ENCODE results near the gene HPS4. TPM values are rescaled to one million over a fixed set of nuclear protein-coding genes. Genes with fewer than 3 reads are reported as not detected.

The HPS4 gene
- total and polyA plus RNA-seq, 2 experiments from 2014 or later, result 16.2 to 27.1 TPM

DNA sequence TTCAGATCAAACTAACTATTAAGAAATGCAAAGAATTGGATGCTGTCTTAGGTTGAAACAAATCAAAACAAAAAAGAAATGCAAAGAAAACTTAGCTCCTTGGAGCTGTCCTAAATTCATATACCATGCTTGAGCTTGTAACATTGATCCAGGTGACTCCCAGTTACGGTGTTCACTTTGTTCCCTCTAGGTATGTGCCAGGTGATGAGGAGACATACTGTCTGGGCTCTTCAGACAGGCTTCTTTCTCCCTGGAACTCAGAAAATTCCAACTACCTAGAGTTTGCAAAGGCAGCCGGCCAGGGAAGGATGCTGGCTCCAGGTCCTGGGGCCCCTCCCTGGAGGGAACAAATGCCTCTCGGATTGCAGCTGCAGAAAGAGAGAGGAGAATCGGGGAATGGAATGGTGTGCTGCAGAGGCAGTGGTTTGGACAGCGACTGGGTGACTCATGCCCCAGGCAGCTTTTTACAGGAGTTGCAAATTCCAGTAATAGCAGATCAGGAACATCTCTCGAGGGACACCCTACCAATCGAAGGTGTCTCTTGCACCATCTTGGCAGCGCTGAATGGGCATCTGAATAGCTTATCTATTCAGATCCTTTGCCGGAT, 66.8 kb downstream of the HPS4 start:
- peak overlapping the region; percentile 31 for H3K4me2 ChIP-seq (ENCODE audit: unreplicated experiment)
- WGBS, 2 experiments (ENCODE audit: low coverage in 1 of 2, low lambda C conversion rate in 2 of 2, missing lambda C conversion rate in 2 of 2), result 6 to 8% methylated on average over 9 of the region's 9 CpGs
- in situ Hi-C loops (cut with MboI), result no loop called here

DNA sequence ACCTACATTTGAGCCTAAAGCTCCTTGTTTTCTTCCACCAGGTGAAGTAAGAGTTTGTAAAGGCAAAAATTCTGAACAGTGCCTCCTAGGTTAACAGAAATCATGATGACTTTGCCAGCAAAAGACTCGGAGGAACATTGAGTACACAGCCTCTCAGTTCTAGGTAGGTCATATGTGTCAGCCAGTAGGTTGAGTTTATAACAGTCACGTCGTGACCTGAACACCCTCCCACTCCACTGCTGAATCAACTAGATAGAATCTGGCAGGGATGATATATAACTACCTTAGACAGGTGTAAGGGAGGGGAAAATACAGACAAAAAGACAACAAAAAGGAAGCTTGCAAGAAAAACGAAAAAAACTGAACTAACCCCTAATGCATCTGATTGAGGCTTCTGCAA, 67.3 kb downstream of the HPS4 start:
- in situ Hi-C loops (cut with MboI), result no loop called here
- Histone ChIP-seq H3K4me2 (ENCODE audit: unreplicated experiment) (no peak overlapping the region), H3F3A (ENCODE audit: insufficient read depth) (peaks cover 13% of the 10 kb centered on the region), H3K79me2 (ENCODE audit: insufficient read depth) (no peaks in the 10 kb centered on the region), H3K27me3 (replicated peaks; ENCODE audit: insufficient read depth) (peaks cover 40% of the 10 kb centered on the region), H3K36me3 (ENCODE audit: low read depth) (no peaks in the 10 kb centered on the region), H3K27ac (no peak overlapping the region), H4K20me1 (ENCODE audit: insufficient read depth) (no peaks in the 10 kb centered on the region), H3K4me1 (ENCODE audit: insufficient read depth) (peaks cover 11% of the 10 kb centered on the region), H2AFZ (no peak overlapping the region), H3K4me3 (no peak overlapping the region), H3K9ac (no peak overlapping the region), H3K9me2 (ENCODE audit: insufficient read depth) (no peaks in the 10 kb centered on the region), H3K9me3 (ENCODE audit: low read depth) (no peaks in the 10 kb centered on the region)
- 29 to 32% methylated on average over 4 of the region's 4 CpGs for WGBS, 2 experiments (ENCODE audit: low coverage in 1 of 2, low lambda C conversion rate in 2 of 2, missing lambda C conversion rate in 2 of 2)
- TF ChIP-seq EZH2phosphoT487 (IDR thresholded peaks at IDR 0.05; ENCODE audit: insufficient read depth, low read depth) (no peak), EZH2 (IDR thresholded peaks at IDR 0.05; ENCODE audit: insufficient read depth, poor library complexity, severe bottlenecking) (no peak)
- DNase-seq, result no peak

More for the DNA sequence above, 66.8 kb downstream of the HPS4 start:
- Histone ChIP-seq H3K9ac (no peak overlapping the region), H3K4me3 (no peak overlapping the region), H3K4me1 (ENCODE audit: insufficient read depth) (peaks cover 11% of the 10 kb centered on the region), H3F3A (ENCODE audit: insufficient read depth) (peaks cover 13% of the 10 kb centered on the region), H4K20me1 (ENCODE audit: insufficient read depth) (no peaks in the 10 kb centered on the region), H2AFZ (no peak overlapping the region), H3K36me3 (ENCODE audit: low read depth) (no peaks in the 10 kb centered on the region), H3K27me3 (replicated peaks; ENCODE audit: insufficient read depth) (peaks cover 38% of the 10 kb centered on the region), H3K9me2 (ENCODE audit: insufficient read depth) (no peaks in the 10 kb centered on the region), H3K79me2 (ENCODE audit: insufficient read depth) (no peaks in the 10 kb centered on the region), H3K27ac (no peak overlapping the region), H3K9me3 (ENCODE audit: low read depth) (no peaks in the 10 kb centered on the region)
- peak; percentile 79 for DNase-seq
- TF ChIP-seq EZH2phosphoT487 (IDR thresholded peaks at IDR 0.05; ENCODE audit: insufficient read depth, low read depth) (no peak), EZH2 (IDR thresholded peaks at IDR 0.05; ENCODE audit: insufficient read depth, poor library complexity, severe bottlenecking) (no peak)

DNA sequence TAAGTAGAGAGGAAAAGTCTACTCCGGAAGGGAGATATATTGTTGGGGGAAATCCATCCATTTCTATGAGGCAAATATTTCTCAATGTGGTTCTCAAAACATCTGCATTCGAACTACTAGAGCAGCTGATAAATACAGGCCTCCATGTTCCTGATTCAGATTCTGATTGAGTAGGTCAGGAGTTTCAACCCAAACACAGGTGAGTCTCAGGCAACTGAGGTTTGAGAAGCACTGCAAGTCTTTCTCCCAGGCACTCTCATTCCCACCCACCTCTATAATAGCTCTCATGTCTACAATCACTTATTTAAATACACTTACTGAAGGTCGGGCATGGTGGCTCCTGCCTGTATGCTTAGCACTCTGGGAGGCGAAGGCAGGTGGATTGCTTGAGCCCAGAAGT, 69.2 kb downstream of the HPS4 start:
- Histone ChIP-seq H3F3A (ENCODE audit: insufficient read depth) (peaks cover 13% of the 10 kb centered on the region), H3K4me1 (ENCODE audit: insufficient read depth) (peaks cover 11% of the 10 kb centered on the region), H3K9me2 (ENCODE audit: insufficient read depth) (no peaks in the 10 kb centered on the region), H4K20me1 (ENCODE audit: insufficient read depth) (no peaks in the 10 kb centered on the region), H3K9me3 (ENCODE audit: low read depth) (no peaks in the 10 kb centered on the region), H3K79me2 (ENCODE audit: insufficient read depth) (no peaks in the 10 kb centered on the region), H3K9ac (no peak overlapping the region), H3K4me2 (ENCODE audit: unreplicated experiment) (no peak overlapping the region), H2AFZ (no peak overlapping the region), H3K4me3 (no peak overlapping the region), H3K36me3 (ENCODE audit: low read depth) (no peaks in the 10 kb centered on the region), H3K27me3 (replicated peaks; ENCODE audit: insufficient read depth) (peaks cover 47% of the 10 kb centered on the region), H3K27ac (no peak overlapping the region)
- in situ Hi-C loops (cut with MboI), result no loop called here
- 61 to 66% methylated on average over 4 of the region's 4 CpGs for WGBS, 2 experiments (ENCODE audit: low coverage in 1 of 2, low lambda C conversion rate in 2 of 2, missing lambda C conversion rate in 2 of 2)
- no peak for DNase-seq
- TF ChIP-seq EZH2phosphoT487 (IDR thresholded peaks at IDR 0.05; ENCODE audit: insufficient read depth, low read depth) (no peak), EZH2 (IDR thresholded peaks at IDR 0.05; ENCODE audit: insufficient read depth, poor library complexity, severe bottlenecking) (no peak)

DNA sequence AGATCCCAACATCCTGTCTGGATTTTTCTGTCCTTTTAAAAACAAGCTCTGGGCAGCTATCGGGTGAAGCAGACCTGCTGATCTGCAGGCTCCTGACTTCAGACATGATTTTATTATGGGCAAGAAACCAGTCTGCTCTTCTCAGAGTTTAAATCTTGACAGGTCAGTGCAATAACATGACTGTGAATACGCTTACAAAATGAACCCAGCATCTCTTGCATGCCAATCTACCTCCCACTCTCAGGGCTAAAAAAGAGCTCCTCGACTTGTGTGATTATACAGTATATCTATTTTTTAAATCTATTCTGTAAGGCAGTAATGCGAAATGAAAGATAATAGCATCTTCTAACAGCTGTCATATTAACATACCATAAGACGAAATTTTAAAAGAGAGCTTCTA, 73.2 kb downstream of the HPS4 start:
- H3F3A ChIP-seq (ENCODE audit: insufficient read depth), result no peaks in the 10 kb centered on the region
- WGBS, 2 experiments (ENCODE audit: low coverage in 1 of 2, low lambda C conversion rate in 2 of 2, missing lambda C conversion rate in 2 of 2), result 26 to 29% methylated on average over 5 of the region's 5 CpGs
- no peaks in the 10 kb centered on the region for H3K9me2 ChIP-seq (ENCODE audit: insufficient read depth)
- TF ChIP-seq EZH2 (IDR thresholded peaks at IDR 0.05; ENCODE audit: insufficient read depth, poor library complexity, severe bottlenecking) (no peak), EZH2phosphoT487 (IDR thresholded peaks at IDR 0.05; ENCODE audit: insufficient read depth, low read depth) (no peak)
- no peaks in the 10 kb centered on the region for H3K79me2 ChIP-seq (ENCODE audit: insufficient read depth)
- DNase-seq, result no peak
- H2AFZ ChIP-seq, result no peak overlapping the region
- H3K27me3 ChIP-seq (replicated peaks; ENCODE audit: insufficient read depth), result peaks cover 49% of the 10 kb centered on the region
- H3K9ac ChIP-seq, result no peak overlapping the region
- no peaks in the 10 kb centered on the region for H3K36me3 ChIP-seq (ENCODE audit: low read depth)
- no peak overlapping the region for H3K4me2 ChIP-seq (ENCODE audit: unreplicated experiment)
- in situ Hi-C loops (cut with MboI), result no loop called here
- H3K27ac ChIP-seq, result no peak overlapping the region
- H3K4me3 ChIP-seq, result no peak overlapping the region
- H4K20me1 ChIP-seq (ENCODE audit: insufficient read depth), result no peaks in the 10 kb centered on the region
- no peaks in the 10 kb centered on the region for H3K4me1 ChIP-seq (ENCODE audit: insufficient read depth)
- no peaks in the 10 kb centered on the region for H3K9me3 ChIP-seq (ENCODE audit: low read depth)
